Type B pancreatic cell (in vitro differentiated cells): ENCODE measurements around the gene NUDT3. TPM values are rescaled to one million over a fixed set of nuclear protein-coding genes. Genes with fewer than 3 reads are reported as not detected.

Experiments
- DNase-seq: peaks from one replicate; pipeline ENCODE4 v3.0.0; 2021; ENCODE audit warnings: mixed read lengths; ENCODE audit not compliant: unreplicated experiment; ENCODE audit errors: extremely low spot score
- H3K27ac Mint-ChIP-seq: 2 replicates; pipeline ENCODE4 v1.8.0; 2021; ENCODE audit warnings: mild to moderate bottlenecking, mixed read lengths
- H3K27me3 Mint-ChIP-seq: 2 replicates; pipeline ENCODE4 v1.8.0; 2021; ENCODE audit warnings: mixed read lengths
- H3K36me3 Mint-ChIP-seq: 2 replicates; pipeline ENCODE4 v1.8.0; 2021; ENCODE audit warnings: mixed read lengths
- H3K4me1 Mint-ChIP-seq: one replicate; pipeline ENCODE4 v1.8.0; 2021; ENCODE audit warnings: mixed read lengths; ENCODE audit not compliant: unreplicated experiment
- H3K4me3 Mint-ChIP-seq: 2 replicates; pipeline ENCODE4 v1.8.0; 2021; ENCODE audit warnings: mild to moderate bottlenecking, mixed read lengths
- H3K9me3 Mint-ChIP-seq: 2 replicates; pipeline ENCODE4 v1.8.0; 2021; ENCODE audit warnings: mixed read lengths
- CTCF ChIP-seq: fragments of 200-600 bp; sonication (generic); conservative IDR thresholded peaks from 2 replicates; pipeline ENCODE4 v1.5.0; 2021; ENCODE audit warnings: antibody characterized with exemption, mild to moderate bottlenecking
- total RNA-seq: library from RNA; stranded (reverse); gene quantifications from 2 replicates; pipeline ENCODE4 v1.2.1, GENCODE V29; 2021; ENCODE audit warnings: low replicate concordance

Gene NUDT3
- total RNA-seq, 1 donor from 2014 or later, result 31.9 TPM

GRCh38 chr6:34318499-34319470 lies 73.7 kb downstream of the NUDT3 start:
- H3K4me3 Mint-ChIP-seq, result peak overlapping the region; percentile 64
- peaks cover 47% of the 10 kb centered on the region for H3K4me1 Mint-ChIP-seq
- no peak for TF ChIP-seq CTCF
- H3K27me3 Mint-ChIP-seq, result no peaks in the 10 kb centered on the region
- peaks cover 11% of the 10 kb centered on the region for H3K9me3 Mint-ChIP-seq
- H3K36me3 Mint-ChIP-seq, result peaks cover 20% of the 10 kb centered on the region
- DNase-seq, result no peak
- peak overlapping the region; percentile 98 for H3K27ac Mint-ChIP-seq

GRCh38 chr6:34317882-34318498 lies 74.5 kb downstream of the NUDT3 start:
- no peak overlapping the region for H3K4me3 Mint-ChIP-seq
- TF ChIP-seq CTCF, result no peak
- no peak for DNase-seq
- H3K27me3 Mint-ChIP-seq, result no peaks in the 10 kb centered on the region
- peaks cover 20% of the 10 kb centered on the region for H3K36me3 Mint-ChIP-seq
- H3K27ac Mint-ChIP-seq, result peak overlapping the region; percentile 98
- peaks cover 51% of the 10 kb centered on the region for H3K4me1 Mint-ChIP-seq
- H3K9me3 Mint-ChIP-seq, result peaks cover 11% of the 10 kb centered on the region

- Mint-ChIP-seq H3K9me3 (peaks cover 11% of the 10 kb centered on the region), H3K27me3 (no peaks in the 10 kb centered on the region), H3K27ac (peak overlapping the region; percentile 56), H3K36me3 (peaks cover 13% of the 10 kb centered on the region), H3K4me3 (no peak overlapping the region), H3K4me1 (peaks cover 53% of the 10 kb centered on the region)
- no peak for DNase-seq
- no peak for TF ChIP-seq CTCF
Observed at GRCh38 chr6:34317172-34317477, 75.3 kb downstream of the NUDT3 start.

- Mint-ChIP-seq H3K36me3 (peaks cover 10% of the 10 kb centered on the region), H3K9me3 (peaks cover 11% of the 10 kb centered on the region), H3K27ac (peak overlapping the region; percentile 56), H3K27me3 (no peaks in the 10 kb centered on the region), H3K4me3 (no peak overlapping the region), H3K4me1 (peaks cover 53% of the 10 kb centered on the region)
- TF ChIP-seq CTCF, result no peak
- no peak for DNase-seq
Observed at GRCh38 chr6:34316431-34317171, 75.9 kb downstream of the NUDT3 start.

GRCh38 chr6:34315780-34316179 lies 76.7 kb downstream of the NUDT3 start:
- peaks cover 11% of the 10 kb centered on the region for H3K9me3 Mint-ChIP-seq
- no peaks in the 10 kb centered on the region for H3K27me3 Mint-ChIP-seq
- H3K4me3 Mint-ChIP-seq, result no peak overlapping the region
- DNase-seq, result no peak
- TF ChIP-seq CTCF, result no peak
- H3K4me1 Mint-ChIP-seq, result peaks cover 53% of the 10 kb centered on the region
- H3K36me3 Mint-ChIP-seq, result peaks cover 8% of the 10 kb centered on the region
- H3K27ac Mint-ChIP-seq, result peak overlapping the region; percentile 75
